ENCODE measurements around the gene PPP6R3.

Gene PPP6R3

DNA sequence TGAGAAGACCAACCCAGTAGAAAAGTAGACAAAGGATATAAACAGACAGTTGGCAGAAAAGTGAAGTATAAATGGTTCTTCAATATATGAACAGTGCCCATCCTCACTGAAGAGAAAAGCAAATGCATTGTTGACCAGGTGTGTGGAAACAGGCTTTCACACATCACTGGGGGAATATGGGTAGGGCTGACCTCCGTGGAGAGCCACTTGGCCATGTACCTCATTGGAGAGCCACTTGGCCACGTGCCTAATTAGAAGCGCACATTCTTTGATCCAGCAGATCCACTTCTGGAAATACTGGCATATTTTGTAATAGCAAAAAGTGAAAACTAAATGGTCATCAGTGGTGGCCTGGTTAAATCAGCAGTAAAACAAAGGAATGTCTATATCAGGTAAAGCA is 43.2 kb downstream of the PPP6R3 start:
- no peak overlapping the region for H3K27ac ChIP-seq
- DNase-seq, result no peak
- H3K9me3 ChIP-seq (ENCODE audit: severe bottlenecking), result no peaks in the 10 kb centered on the region
- peaks cover 3% of the 10 kb centered on the region for H3K36me3 ChIP-seq
- no peaks in the 10 kb centered on the region for H3K27me3 ChIP-seq (ENCODE audit: insufficient read depth, low read depth, severe bottlenecking)
- no peak overlapping the region for H3K4me3 ChIP-seq (ENCODE audit: low read depth, low read length)
- TF ChIP-seq, protein P1, sequence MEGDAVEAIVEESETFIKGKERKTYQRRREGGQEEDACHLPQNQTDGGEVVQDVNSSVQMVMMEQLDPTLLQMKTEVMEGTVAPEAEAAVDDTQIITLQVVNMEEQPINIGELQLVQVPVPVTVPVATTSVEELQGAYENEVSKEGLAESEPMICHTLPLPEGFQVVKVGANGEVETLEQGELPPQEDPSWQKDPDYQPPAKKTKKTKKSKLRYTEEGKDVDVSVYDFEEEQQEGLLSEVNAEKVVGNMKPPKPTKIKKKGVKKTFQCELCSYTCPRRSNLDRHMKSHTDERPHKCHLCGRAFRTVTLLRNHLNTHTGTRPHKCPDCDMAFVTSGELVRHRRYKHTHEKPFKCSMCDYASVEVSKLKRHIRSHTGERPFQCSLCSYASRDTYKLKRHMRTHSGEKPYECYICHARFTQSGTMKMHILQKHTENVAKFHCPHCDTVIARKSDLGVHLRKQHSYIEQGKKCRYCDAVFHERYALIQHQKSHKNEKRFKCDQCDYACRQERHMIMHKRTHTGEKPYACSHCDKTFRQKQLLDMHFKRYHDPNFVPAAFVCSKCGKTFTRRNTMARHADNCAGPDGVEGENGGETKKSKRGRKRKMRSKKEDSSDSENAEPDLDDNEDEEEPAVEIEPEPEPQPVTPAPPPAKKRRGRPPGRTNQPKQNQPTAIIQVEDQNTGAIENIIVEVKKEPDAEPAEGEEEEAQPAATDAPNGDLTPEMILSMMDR (IDR thresholded peaks at IDR 0.05; ENCODE audit: low read depth, low read length), result no peak

DNA sequence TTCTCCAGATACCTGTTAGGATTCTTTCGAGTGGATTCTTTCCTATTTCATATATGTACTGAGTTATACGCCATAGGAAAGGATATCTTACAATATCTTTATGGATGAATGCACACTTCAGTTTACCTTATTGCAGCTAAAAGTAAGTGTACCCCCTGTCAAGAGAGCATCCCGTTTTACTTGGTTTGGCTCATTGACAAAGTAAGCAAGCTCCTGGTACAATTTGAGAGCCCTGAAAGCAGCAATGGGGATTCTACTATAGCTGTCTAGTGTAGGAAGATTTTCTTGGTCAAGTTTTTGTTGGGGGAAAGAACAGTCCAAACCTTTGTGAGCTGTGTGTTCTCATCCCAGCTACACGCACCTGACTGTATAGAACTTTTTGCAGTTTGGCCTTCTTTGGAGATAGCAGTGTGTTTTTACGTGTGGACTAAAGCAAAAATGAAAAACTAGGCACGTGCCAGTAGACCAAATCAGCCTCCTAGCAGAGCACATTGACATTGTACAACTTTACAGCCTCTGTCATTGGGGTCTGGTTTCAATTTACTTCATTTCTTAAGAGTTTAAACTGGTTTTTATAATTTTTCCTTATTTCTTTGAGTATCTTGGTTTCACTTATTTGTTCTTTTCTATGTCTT is 44.0 kb downstream of the PPP6R3 start:
- Histone ChIP-seq H3K4me3 (ENCODE audit: low read depth, low read length) (no peak overlapping the region), H3K36me3 (peaks cover 3% of the 10 kb centered on the region), H3K9me3 (ENCODE audit: severe bottlenecking) (no peaks in the 10 kb centered on the region), H3K27me3 (ENCODE audit: insufficient read depth, low read depth, severe bottlenecking) (no peaks in the 10 kb centered on the region), H3K27ac (no peak overlapping the region)
- TF ChIP-seq, protein P1 (IDR thresholded peaks at IDR 0.05; ENCODE audit: low read depth, low read length), result no peak
- no peak for DNase-seq

DNA sequence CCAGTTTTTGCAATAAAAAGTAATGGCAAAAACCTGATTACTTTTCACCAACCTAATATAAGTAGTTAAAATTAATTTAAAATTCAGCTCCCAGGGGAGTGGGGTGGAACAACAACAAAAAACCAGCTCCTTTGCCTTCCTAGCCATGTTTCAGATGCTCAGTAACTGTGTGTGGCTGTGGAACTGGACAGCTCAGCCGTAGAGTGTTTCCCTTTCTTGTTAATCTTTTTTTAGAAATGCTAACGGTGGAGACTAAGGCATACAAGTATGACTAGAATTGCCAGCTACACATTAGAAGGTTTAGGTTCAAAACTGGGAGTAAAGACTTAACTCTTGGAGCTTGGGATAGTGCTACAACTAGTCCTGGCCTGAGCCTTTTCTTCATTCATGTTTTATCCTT is 45.0 kb downstream of the PPP6R3 start:
- Histone ChIP-seq H3K4me3 (ENCODE audit: low read depth, low read length) (no peak overlapping the region), H3K36me3 (peaks cover 3% of the 10 kb centered on the region), H3K27me3 (ENCODE audit: insufficient read depth, low read depth, severe bottlenecking) (no peaks in the 10 kb centered on the region), H3K9me3 (ENCODE audit: severe bottlenecking) (no peaks in the 10 kb centered on the region), H3K27ac (no peak overlapping the region)
- no peak for DNase-seq
- TF ChIP-seq, protein P1 (IDR thresholded peaks at IDR 0.05; ENCODE audit: low read depth, low read length), result no peak

DNA sequence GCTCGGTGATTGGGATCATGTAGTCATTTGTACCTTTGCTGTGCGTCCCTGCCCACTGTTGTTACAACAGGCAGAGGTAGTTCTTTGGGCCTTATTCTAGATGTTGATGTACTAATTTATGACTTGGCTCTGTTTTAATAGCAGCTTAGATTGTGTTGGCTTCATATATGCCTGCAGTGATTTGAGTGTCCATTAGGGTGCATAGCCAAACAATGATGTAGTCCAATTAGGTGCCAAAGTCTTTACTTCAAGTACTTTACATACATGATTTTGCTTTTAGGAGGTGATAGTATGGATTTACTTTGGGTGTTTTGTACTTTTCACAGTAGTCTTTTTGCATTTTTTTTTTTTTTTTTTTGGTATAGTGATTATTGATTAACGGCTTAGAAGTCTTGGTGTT is 46.4 kb downstream of the PPP6R3 start:
- DNase-seq, result no peak
- Histone ChIP-seq H3K27ac (no peak overlapping the region), H3K36me3 (peaks cover 6% of the 10 kb centered on the region), H3K9me3 (ENCODE audit: severe bottlenecking) (no peaks in the 10 kb centered on the region), H3K4me3 (ENCODE audit: low read depth, low read length) (no peak overlapping the region), H3K27me3 (ENCODE audit: insufficient read depth, low read depth, severe bottlenecking) (no peaks in the 10 kb centered on the region)
- TF ChIP-seq, protein P1 (IDR thresholded peaks at IDR 0.05; ENCODE audit: low read depth, low read length), result no peak

DNA sequence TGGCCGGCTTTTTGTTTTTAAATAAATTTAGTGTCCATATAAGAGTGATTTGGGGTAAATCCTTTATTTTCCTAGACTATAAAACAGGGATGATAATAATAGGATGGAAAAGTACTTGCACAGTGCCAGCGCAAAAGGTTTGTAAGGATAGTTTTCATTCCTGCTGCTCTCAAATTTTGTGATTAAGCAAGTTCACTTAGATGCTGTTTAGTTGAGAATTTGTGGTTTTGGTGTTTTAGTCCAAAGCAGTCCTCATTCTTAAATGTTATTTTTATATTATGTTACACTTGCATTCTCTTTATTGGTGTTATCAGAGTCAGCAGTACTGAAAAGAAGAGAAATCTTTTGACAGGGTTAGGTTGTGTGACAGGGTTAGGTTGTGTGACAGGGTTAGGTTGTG is 47.9 kb downstream of the PPP6R3 start:
- Histone ChIP-seq H3K27ac (no peak overlapping the region), H3K36me3 (peaks cover 18% of the 10 kb centered on the region), H3K9me3 (ENCODE audit: severe bottlenecking) (no peaks in the 10 kb centered on the region), H3K27me3 (ENCODE audit: insufficient read depth, low read depth, severe bottlenecking) (no peaks in the 10 kb centered on the region), H3K4me3 (ENCODE audit: low read depth, low read length) (no peak overlapping the region)
- TF ChIP-seq, protein P1 (IDR thresholded peaks at IDR 0.05; ENCODE audit: low read depth, low read length), result no peak
- DNase-seq, result no peak

DNA sequence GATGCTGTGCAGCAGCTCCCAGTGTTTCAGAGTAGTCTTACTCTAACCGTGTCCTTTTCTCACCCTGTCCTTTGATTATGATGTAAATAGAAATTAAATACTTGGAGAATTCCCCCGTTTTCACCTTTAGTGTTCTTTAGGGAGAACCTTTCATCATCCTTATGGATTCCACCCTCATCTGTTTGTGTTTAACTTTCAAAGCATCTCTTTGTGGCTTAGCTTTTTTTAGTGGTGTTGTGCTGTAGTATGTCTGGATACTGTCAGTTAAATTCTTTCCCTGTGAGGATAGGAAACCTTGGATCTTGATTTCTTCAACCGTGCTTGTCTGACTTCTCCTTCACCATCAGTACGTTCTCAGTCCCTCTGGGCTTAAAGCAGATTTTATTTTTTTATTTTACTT is 48.5 kb downstream of the PPP6R3 start:
- no peak overlapping the region for H3K4me3 ChIP-seq (ENCODE audit: low read depth, low read length)
- TF ChIP-seq, protein P1 (IDR thresholded peaks at IDR 0.05; ENCODE audit: low read depth, low read length), result no peak
- H3K36me3 ChIP-seq, result peaks cover 21% of the 10 kb centered on the region
- no peaks in the 10 kb centered on the region for H3K27me3 ChIP-seq (ENCODE audit: insufficient read depth, low read depth, severe bottlenecking)
- no peaks in the 10 kb centered on the region for H3K9me3 ChIP-seq (ENCODE audit: severe bottlenecking)
- DNase-seq, result no peak
- H3K27ac ChIP-seq, result no peak overlapping the region

Measured in WERI-Rb-1 (cell line).